HepG2 (cell line): ENCODE results near the gene HS3ST4.

Experiments
- AFF4 ChIP-seq: sonication (generic); formaldehyde crosslinking; IDR thresholded peaks from 2 replicates; pipeline ENCODE4 v1.4.0; 2020; ENCODE audit warnings: missing genetic modification reagents
- CTCF ChIP-seq: sonication (generic); formaldehyde crosslinking; IDR thresholded peaks from 2 replicates; pipeline ENCODE4 v1.5.0; 2020; ENCODE audit warnings: mild to moderate bottlenecking, missing genetic modification reagents, moderate library complexity
- ESRRA ChIP-seq: sonication (generic); formaldehyde crosslinking; IDR thresholded peaks from 2 replicates; pipeline ENCODE4 v1.5.1; 2020; ENCODE audit warnings: mild to moderate bottlenecking, low read depth, missing genetic modification reagents
- FOXJ3 ChIP-seq: sonication (generic); formaldehyde crosslinking; IDR thresholded peaks from 2 replicates; pipeline ENCODE4 v1.4.0; 2020; ENCODE audit warnings: missing genetic modification reagents, mild to moderate bottlenecking, borderline replicate concordance
- MAX ChIP-seq: IDR thresholded peaks from 2 replicates; pipeline ENCODE4 v1.6.1; 2012; ENCODE audit warnings: inconsistent platforms
- NFATC3 ChIP-seq: sonication (generic); formaldehyde crosslinking; IDR thresholded peaks from 2 replicates; pipeline ENCODE4 v1.5.1; 2020; ENCODE audit warnings: mild to moderate bottlenecking, missing genetic modification reagents
- PITX1 ChIP-seq: sonication (generic); formaldehyde crosslinking; IDR thresholded peaks from 2 replicates; pipeline ENCODE4 v1.5.1; 2020; ENCODE audit warnings: mild to moderate bottlenecking, missing genetic modification reagents
- RAD21 ChIP-seq: fragments of 450-650 bp; formaldehyde crosslinking; IDR thresholded peaks from 2 replicates; pipeline ENCODE4 v1.5.0; 2020; ENCODE audit warnings: mild to moderate bottlenecking
- SRF ChIP-seq: IDR thresholded peaks from 2 replicates; pipeline ENCODE4 v1.6.1; 2011; ENCODE audit warnings: mild to moderate bottlenecking, low read depth, low read length, moderate library complexity
- ZBTB2 ChIP-seq: sonication (generic); formaldehyde crosslinking; IDR thresholded peaks from 2 replicates; pipeline ENCODE4 v1.8.0; 2022; ENCODE audit warnings: low read depth, missing genetic modification reagents

GRCh38 chr16:25988882-25989281 is 297.1 kb downstream of the HS3ST4 start:
- TF ChIP-seq CTCF (CRISPR knock-in tag), result no peak
- no peak for TF ChIP-seq PITX1 (CRISPR knock-in tag)
- no peak for TF ChIP-seq FOXJ3 (CRISPR knock-in tag)
- no peak for TF ChIP-seq ESRRA
- no peak for TF ChIP-seq NFATC3 (CRISPR knock-in tag)
- TF ChIP-seq MAX, result no peak
- no peak for TF ChIP-seq ZBTB2 (CRISPR knock-in tag)
- no peak for TF ChIP-seq SRF
- TF ChIP-seq RAD21, result no peak
- no peak for TF ChIP-seq AFF4 (CRISPR knock-in tag)
